Measurements from ENCODE around the gene ARHGAP19.
A peak's percentile ranks its signal among the peaks of the same experiment; 100 is the strongest.

ARHGAP19 gene

DNA sequence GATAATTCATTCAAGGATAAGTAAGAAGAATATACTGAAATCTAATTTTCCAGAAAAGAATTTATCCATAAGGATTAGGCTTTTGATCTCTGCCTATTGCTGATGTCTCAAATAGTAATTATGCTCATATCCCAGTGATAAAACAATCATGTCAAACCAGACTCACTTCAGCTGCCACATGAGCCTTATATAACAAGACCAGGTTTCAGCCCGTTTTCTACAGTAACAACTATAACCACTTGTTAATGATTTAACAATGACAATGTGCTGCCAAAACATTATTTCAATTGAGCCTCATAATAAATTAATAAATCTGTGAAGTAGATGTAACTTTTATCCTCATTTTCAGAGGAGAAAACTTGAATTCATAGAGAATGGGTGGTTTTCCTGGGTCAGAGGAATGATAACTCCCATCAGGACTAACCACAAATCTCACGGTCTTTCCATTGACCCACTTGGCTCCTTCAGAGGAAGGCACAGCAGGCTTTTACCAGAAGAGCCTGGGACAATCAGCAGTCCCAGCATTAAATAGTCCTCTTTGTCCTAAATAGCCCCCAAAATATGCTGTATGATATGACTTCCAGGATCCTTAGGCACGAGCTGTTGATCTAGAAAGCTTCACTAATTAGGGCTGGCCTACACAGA is 64.2 kb downstream of the ARHGAP19 start:
- no peak for DNase-seq

DNA sequence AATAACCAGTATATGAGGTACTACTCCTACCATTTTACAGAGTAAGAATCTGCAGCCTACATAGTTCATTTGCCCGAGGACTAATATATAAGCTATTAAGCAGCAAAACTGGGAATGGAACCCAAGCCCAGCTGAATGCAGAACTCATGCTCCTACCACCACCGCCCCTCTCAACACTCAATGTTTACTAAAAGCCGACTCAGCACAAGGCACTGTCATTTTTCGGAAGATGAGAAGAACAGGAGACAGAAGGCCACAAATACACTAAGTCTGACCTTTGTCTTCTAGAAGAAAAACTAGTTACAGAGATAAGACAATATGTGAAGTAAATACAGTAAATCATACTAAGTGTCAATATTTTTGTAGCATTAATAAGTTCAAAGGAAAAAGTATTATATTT is 66.0 kb downstream of the ARHGAP19 start:
- DNase-seq: no peak

GRCh38 chr10:97224483-97225435 is 67.7 kb downstream of the ARHGAP19 start:
- peak; percentile 84 for DNase-seq

DNA sequence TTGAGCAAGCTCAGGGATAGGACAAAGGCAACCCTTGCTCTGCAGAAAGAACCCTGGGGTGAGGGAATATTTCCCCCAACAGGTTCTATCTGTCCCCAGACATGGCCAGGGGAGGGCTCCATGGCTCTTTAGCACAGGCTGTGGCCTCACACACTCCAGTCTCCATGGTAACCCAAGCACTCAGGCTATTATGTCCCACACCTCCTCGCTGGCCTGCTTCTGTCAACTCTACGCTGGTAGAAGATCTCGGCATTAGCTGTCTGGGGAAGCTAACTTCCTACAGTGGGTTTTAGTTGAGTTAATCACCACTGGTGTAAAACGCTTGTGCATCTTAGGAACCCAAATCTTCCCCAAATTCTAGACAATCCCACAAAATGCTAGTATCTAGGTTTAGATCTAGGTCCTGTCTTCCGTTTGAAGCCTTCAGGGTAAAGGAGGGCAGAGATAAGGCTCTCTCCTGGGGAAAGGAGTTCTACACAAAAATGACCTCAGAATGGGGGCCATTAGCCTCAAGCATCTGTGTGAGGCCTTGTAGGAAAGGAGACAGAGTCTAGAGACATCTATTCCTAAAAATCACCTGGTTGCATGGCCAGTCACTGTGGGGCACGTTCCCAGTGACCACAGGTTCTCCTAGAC is 70.0 kb downstream of the ARHGAP19 start:
- no peak for DNase-seq

GRCh38 chr10:97220355-97220754 is 72.1 kb downstream of the ARHGAP19 start:
- no peak for DNase-seq

DNA sequence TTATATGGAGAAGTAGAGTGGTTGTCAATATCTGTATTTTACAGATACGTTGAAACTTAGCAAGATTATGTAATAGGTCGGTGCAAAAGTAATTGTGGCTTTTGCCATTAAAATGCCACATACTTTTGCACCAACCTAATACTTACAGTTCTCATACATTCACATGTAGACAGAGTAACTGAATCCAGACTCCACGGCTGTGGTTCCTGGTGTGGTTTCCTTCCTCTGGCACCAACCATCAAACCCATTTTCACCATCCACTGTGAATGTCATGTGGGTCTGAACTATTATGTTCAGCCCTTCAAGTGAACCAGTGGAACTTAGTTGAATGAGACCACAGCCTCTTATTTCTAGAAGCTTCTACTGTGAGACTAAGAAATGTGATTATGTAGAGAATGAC is 75.1 kb downstream of the ARHGAP19 start:
- DNase-seq: peak; percentile 24

DNA sequence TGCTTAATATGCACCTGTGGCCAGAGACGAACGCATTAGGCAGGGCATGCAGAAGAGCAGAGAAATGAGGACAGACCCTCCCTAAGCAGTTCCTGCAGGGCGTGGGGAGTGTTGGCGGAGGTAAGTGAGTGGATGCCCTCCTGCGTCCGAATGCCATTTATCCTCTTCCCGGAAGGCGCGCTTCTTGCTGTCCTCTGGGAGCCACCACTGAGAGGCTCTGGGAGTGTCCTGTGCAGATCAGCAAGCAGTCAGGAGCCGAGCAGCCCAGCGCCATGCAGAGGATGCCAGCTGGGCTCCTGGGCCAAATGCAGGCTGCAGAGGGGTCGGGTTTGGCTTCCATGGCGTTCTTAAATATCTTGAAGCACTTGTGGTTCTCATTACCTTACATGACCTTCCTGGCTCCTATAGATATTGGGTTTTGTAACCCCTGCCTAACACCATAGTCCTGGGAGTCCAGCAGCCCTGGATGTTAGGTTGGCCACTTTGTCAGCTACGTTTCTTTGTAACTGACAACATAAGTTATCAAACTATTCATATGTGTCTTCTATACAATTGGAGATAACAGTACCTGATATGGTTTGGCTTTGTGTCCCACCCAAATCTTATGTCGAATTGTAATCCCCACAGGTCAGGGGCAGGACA is 76.7 kb downstream of the ARHGAP19 start:
- DNase-seq: no peak

- DNase-seq: no peak
Observed at GRCh38 chr10:97213431-97213830, 79.0 kb downstream of the ARHGAP19 start.

- no peak for DNase-seq
Observed at GRCh38 chr10:97211229-97211628, 81.2 kb downstream of the ARHGAP19 start.

GRCh38 chr10:97210543-97210960 is 81.9 kb downstream of the ARHGAP19 start:
- peak; percentile 72 for DNase-seq

DNA sequence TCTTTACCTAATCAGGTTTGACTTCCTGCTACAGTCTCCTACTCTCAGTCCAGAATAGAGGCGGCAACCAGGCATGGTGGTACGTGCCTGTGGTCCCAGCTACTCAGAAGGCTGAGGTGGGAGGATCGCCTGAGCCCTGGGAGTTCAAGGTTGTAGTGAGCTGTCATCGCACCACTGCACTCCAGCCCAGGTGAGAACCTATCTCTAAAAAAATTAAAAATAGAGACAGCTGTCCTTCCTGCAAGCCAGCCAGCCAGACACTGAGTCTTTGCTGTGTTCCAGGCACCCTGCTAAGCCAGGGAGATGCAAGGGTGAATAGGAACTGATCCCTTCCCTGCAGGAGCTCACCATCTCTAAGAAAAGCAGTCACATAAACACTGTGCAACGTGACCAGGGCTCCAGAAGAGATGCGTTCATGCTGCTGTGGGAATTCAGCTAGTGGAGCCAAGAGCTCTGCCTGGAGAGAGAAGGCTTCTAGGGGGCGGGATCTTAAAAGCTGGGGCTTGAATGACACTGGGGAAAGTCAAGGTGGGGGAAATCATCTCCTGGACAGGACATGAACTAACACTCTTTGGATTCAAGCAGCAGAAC is 84.6 kb downstream of the ARHGAP19 start:
- no peak for DNase-seq

DNA sequence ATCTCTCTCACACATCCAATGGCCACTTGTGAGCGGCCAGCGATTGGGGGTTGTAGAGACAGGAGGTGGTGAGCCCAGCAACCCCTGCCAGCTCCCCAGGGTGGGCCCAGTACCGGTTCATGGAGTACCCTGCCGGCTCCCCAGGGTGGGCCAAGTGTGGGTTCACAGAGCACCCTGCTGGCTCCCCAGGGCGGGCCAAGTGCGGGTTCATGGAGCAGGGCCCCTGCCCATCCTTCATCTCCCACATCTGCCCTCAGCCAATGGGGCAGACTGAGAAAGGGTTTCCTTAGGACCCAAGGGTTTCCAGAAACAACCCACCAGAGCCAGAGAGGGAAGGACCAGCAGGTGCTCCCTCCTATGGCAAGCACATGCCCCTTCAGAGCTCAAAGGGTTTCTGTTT is 85.3 kb downstream of the ARHGAP19 start:
- no peak for DNase-seq

- no peak for DNase-seq
Observed at GRCh38 chr10:97204826-97205679, 87.4 kb downstream of the ARHGAP19 start.

GRCh38 chr10:97203220-97203619 is 89.2 kb downstream of the ARHGAP19 start:
- DNase-seq: no peak

- DNase-seq: peak; percentile 59
Observed at GRCh38 chr10:97200616-97201015, 91.8 kb downstream of the ARHGAP19 start.

GRCh38 chr10:97199152-97199551 is 93.3 kb downstream of the ARHGAP19 start:
- DNase-seq: no peak

GRCh38 chr10:97197030-97197500 is 95.4 kb downstream of the ARHGAP19 start:
- no peak for DNase-seq

DNA sequence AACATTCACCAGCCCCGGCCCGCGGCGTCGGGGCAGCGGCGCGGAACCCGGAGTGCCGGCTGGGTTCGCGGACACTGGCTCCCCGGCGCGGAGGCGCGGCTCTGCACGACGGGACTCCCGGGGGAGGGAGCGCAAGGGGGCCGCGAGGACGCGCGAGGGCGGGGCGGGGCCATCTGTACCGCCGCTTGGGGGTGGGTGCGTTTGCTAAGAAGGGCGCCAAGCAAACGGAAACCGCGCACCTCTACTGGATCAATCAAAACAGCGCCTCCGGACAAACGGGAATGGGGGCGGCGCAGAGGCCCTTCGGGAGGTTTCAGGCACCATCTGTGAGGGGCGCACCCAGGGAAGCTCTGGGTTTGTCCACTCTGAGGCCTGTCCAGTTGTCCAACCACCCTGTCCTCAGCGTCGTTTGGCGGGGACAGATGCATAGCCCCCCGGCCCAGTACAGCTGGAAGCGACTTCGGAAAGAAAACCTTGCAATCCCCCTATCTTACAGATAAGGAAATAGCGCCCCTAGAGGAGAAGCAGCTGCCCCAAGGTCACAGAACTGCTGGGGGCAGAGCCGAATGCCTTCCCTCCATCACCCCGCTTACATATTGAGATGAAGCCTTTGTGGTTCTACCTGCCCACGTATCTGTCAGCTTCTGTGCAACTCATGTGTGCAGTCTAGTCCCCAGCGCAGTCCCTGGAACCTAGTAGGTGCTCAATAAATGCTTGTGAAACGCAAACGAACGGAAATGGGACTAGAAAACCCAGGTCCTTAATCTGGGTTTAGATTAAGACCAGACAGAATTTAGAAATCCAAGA is 96.0 kb downstream of the ARHGAP19 start:
- peak; percentile 81 for DNase-seq

- no peak for DNase-seq
Observed at GRCh38 chr10:97195706-97196222, 96.7 kb downstream of the ARHGAP19 start.

DNA sequence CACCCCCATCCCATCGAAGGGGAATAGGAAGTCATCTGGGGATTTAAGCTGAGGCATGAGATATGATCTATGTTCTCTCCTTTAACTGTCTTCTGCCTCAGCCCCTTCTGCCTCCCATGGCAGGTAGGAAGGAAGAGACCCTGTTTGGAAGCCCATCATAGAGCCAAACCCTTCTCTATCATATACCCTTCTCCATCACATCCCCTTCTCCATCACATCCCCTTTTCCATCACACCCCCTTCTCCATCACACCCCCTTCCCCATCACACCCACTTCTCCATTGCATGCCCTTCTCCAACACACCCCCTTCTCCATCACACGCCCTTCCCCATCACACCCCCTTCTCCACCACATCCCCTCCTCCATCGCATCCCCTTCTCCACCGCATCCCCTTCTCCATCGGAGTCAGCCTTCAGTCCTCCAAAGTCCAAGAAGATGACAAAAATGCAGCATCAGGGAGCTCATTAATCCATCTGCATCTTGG is 99.4 kb downstream of the ARHGAP19 start:
- DNase-seq: no peak

Measured in activated CD4-positive, alpha-beta T cell treated with anti-CD3 and anti-CD28 coated beads, Interleukin-10, Interleukin-2, amounts not matched to agents 100 ng/mL and 50 ng/mL, durations not matched to agents 16 hours and 8 hours (primary cell).